Neutrophil (primary cell): ENCODE data around the gene GRID2.

ENCODE experiments used
- H3K27ac ChIP-seq: fragments of 200-600 bp; sonication (generic); 2 replicates; pipeline ENCODE4 v1.5.1; 2016; ENCODE audit warnings: mild to moderate bottlenecking, moderate library complexity
- H3K27me3 ChIP-seq: fragments of 200-600 bp; sonication (generic); 2 replicates; pipeline ENCODE4 v1.6.0; 2016; ENCODE audit warnings: mild to moderate bottlenecking
- H3K36me3 ChIP-seq: fragments of 200-600 bp; sonication (generic); 2 replicates; pipeline ENCODE4 v1.5.1; 2017
- H3K4me1 ChIP-seq, 2 experiments: fragments of 200-600 bp in 1 of 2; sonication (generic) in 1 of 2; 1 replicate in 1 of 2; 2 replicates in 1 of 2; pipeline versions ENCODE4 v1.5.1 to v1.6.1; 2013 to 2016; ENCODE audit warnings: low read depth in 1 of 2, low read length in 1 of 2, mild to moderate bottlenecking in 1 of 2, moderate library complexity in 1 of 2; ENCODE audit not compliant: control insufficient read depth in 1 of 2, insufficient read depth in 1 of 2
- H3K4me3 ChIP-seq, 2 experiments: fragments of 200-600 bp in 1 of 2; sonication (generic) in 1 of 2; 1 replicate in 1 of 2; 2 replicates in 1 of 2; pipeline ENCODE4 v1.5.1; 2013 to 2016; ENCODE audit warnings: low read depth in 1 of 2, low read length in 1 of 2, mild to moderate bottlenecking in 1 of 2, moderate library complexity in 1 of 2
- H3K9me3 ChIP-seq: fragments of 200-600 bp; sonication (generic); 2 replicates; pipeline ENCODE4 v1.5.1; 2016
- CTCF ChIP-seq: fragments of 200-600 bp; sonication (generic); IDR thresholded peaks from 2 replicates; pipeline ENCODE4 v1.5.1; 2016; ENCODE audit warnings: antibody characterized with exemption

GRID2 gene

GRCh38 chr4:92636038-92636806 lies 332.5 kb downstream of the GRID2 start:
- H3K27me3 ChIP-seq = no peaks in the 10 kb centered on the region
- no peaks in the 10 kb centered on the region for H3K36me3 ChIP-seq
- no peaks in the 10 kb centered on the region for H3K4me1 ChIP-seq
- H3K4me3 ChIP-seq = no peak overlapping the region
- no peak for TF ChIP-seq CTCF
- H3K9me3 ChIP-seq = no peaks in the 10 kb centered on the region
- H3K27ac ChIP-seq = no peak overlapping the region

- no peak overlapping the region for H3K4me3 ChIP-seq
Observed at GRCh38 chr4:92641409-92641808, 337.6 kb downstream of the GRID2 start.

GRCh38 chr4:92646826-92647225 lies 343.1 kb downstream of the GRID2 start:
- H3K36me3 ChIP-seq = no peaks in the 10 kb centered on the region
- H3K4me3 ChIP-seq = no peak overlapping the region
- H3K9me3 ChIP-seq = no peaks in the 10 kb centered on the region
- no peaks in the 10 kb centered on the region for H3K27me3 ChIP-seq
- H3K27ac ChIP-seq = no peak overlapping the region
- TF ChIP-seq CTCF = no peak
- H3K4me1 ChIP-seq = no peaks in the 10 kb centered on the region

More at GRCh38 chr4:92641409-92641808, 337.6 kb downstream of the GRID2 start:
- Histone ChIP-seq H3K4me1 (no peaks in the 10 kb centered on the region), H3K36me3 (no peaks in the 10 kb centered on the region), H3K9me3 (no peaks in the 10 kb centered on the region), H3K27ac (no peak overlapping the region), H3K27me3 (no peaks in the 10 kb centered on the region)
- TF ChIP-seq CTCF = no peak

- no peak for TF ChIP-seq CTCF
- Histone ChIP-seq H3K27ac (no peak overlapping the region), H3K27me3 (no peaks in the 10 kb centered on the region), H3K9me3 (no peaks in the 10 kb centered on the region), H3K36me3 (no peaks in the 10 kb centered on the region), H3K4me3 (no peak overlapping the region), H3K4me1 (no peaks in the 10 kb centered on the region)
Observed at GRCh38 chr4:92651536-92651935, 347.8 kb downstream of the GRID2 start.

GRCh38 chr4:92654084-92654483 lies 350.3 kb downstream of the GRID2 start:
- Histone ChIP-seq H3K27ac (no peak overlapping the region), H3K27me3 (no peaks in the 10 kb centered on the region), H3K4me3 (no peak overlapping the region), H3K36me3 (no peaks in the 10 kb centered on the region), H3K4me1 (no peaks in the 10 kb centered on the region), H3K9me3 (no peaks in the 10 kb centered on the region)
- TF ChIP-seq CTCF = no peak
